Fibroblast of the conjunctiva (primary cell): ENCODE measurements around the gene MPO.

Experiments
- DNase-seq: peaks from one replicate; pipeline ENCODE4 v3.0.0-alpha.2; 2010; ENCODE audit warnings: low read depth

The MPO gene

GRCh38 chr17:58280480-58281217 lies at the start of gene MPO:
TSS of gene MPO (minus strand) at chr17:58280935. CDS start at chr17:58280758, 177 bp downstream.
- no peak for DNase-seq

GRCh38 chr17:58329810-58330537 lies 49.2 kb upstream of the MPO start:
- no peak for DNase-seq

GRCh38 chr17:58329035-58329809 lies 48.5 kb upstream of the MPO start:
- no peak for DNase-seq

- no peak for DNase-seq
Observed at GRCh38 chr17:58328195-58329034, 47.7 kb upstream of the MPO start, which contains the start of gene TSPOAP1. TSS of gene TSPOAP1 (minus strand) at chr17:58328795. CDS start at chr17:58327920, 875 bp downstream.

GRCh38 chr17:58327363-58328194 lies 46.8 kb upstream of the MPO start:
- no peak for DNase-seq

- DNase-seq, result no peak
Observed at GRCh38 chr17:58326609-58327362, 46.1 kb upstream of the MPO start.

GRCh38 chr17:58325976-58326468 lies 45.3 kb upstream of the MPO start:
- no peak for DNase-seq

GRCh38 chr17:58325289-58325726 lies 44.6 kb upstream of the MPO start:
- no peak for DNase-seq

GRCh38 chr17:58324409-58325288 lies 43.9 kb upstream of the MPO start:
- DNase-seq, result no peak

GRCh38 chr17:58324056-58324408 lies 43.3 kb upstream of the MPO start:
- no peak for DNase-seq

GRCh38 chr17:58323366-58324055 lies 42.8 kb upstream of the MPO start:
- no peak for DNase-seq

- DNase-seq, result no peak
Observed at GRCh38 chr17:58322581-58323185, 41.9 kb upstream of the MPO start.

- DNase-seq, result no peak
Observed at GRCh38 chr17:58321571-58322525, 41.1 kb upstream of the MPO start.

- no peak for DNase-seq
Observed at GRCh38 chr17:58320570-58321323, 40.0 kb upstream of the MPO start.

GRCh38 chr17:58320163-58320558 lies 39.4 kb upstream of the MPO start:
- no peak for DNase-seq
